K562 treated with DMSO at 1 percent for 12 hours (cell line): ENCODE measurements around the gene SELENOK. TPM values are rescaled to one million over a fixed set of nuclear protein-coding genes. Genes with fewer than 3 reads are reported as not detected.

Experiments used
- total RNA-seq: library from RNA; unstranded; fragments of 300-600 nt; gene quantifications from 2 replicates; pipeline ENCODE4 v1.2.3, GENCODE V29; 2022; ENCODE audit not compliant: insufficient read depth

SELENOK gene
- 44.3 and 47.9 TPM in 2 replicates for total RNA-seq

GRCh38 chr3:53891497-53892285 lies at the start of gene SELENOK:
SELENOK (minus strand) TSS chr3:53891859.

GRCh38 chr3:53881691-53882593 lies 9.7 kb downstream of the SELENOK start, which contains the start of gene ACTR8:
ACTR8 (minus strand) TSS chr3:53882152; CDS start chr3:53882101, 51 bp downstream.

GRCh38 chr3:53846134-53846850 lies 45.4 kb downstream of the SELENOK start, which contains the start of the genes CHDH and IL17RB:
CHDH (minus strand) TSS chr3:53846419; CDS start chr3:53824008, 22,411 bp downstream.
IL17RB (plus strand) TSS chr3:53846568; CDS start chr3:53846589, 21 bp downstream.

Other genes starting within 250 kb of the SELENOK start
- 0.58 and 1.8 TPM in 2 replicates for gene CHDH, start 45.4 kb downstream of the SELENOK start, total RNA-seq
- gene IL17RB, start 45.3 kb downstream of the SELENOK start, total RNA-seq: 1.0 TPM in 1 of 2 replicates, not detected in the other
- 3.9 and 10.3 TPM in 2 replicates for gene ACTR8, start 9.7 kb downstream of the SELENOK start, total RNA-seq
- not detected in 2 replicates for gene CACNA2D3, start 230.7 kb upstream of the SELENOK start, total RNA-seq